ELF-1 (cell line): ENCODE results near the gene DEDD2.

Experiments
- DNase-seq: peaks from one replicate; pipeline ENCODE4 v3.0.0-alpha.2; 2016; ENCODE audit warnings: low read depth, low spot score

The DEDD2 gene

GRCh38 chr19:42173695-42174094, 43.8 kb downstream of the DEDD2 start:
- no peak for DNase-seq

GRCh38 chr19:42172261-42172660, 45.2 kb downstream of the DEDD2 start:
- no peak for DNase-seq

- DNase-seq: no peak
These were observed 46.8 kb downstream of the DEDD2 start for GRCh38 chr19:42170715-42171114.

GRCh38 chr19:42169486-42170413, 47.7 kb downstream of the DEDD2 start:
- DNase-seq: no peak

- no peak for DNase-seq
These were observed 49.3 kb downstream of the DEDD2 start for GRCh38 chr19:42168206-42168605.

GRCh38 chr19:42166316-42166715, 51.2 kb downstream of the DEDD2 start:
- DNase-seq: no peak

- DNase-seq: no peak
These were observed 52.3 kb downstream of the DEDD2 start for GRCh38 chr19:42165146-42165545.

- DNase-seq: no peak
These were observed 55.7 kb downstream of the DEDD2 start for GRCh38 chr19:42161616-42162263.

- no peak for DNase-seq
These were observed 57.5 kb downstream of the DEDD2 start for GRCh38 chr19:42159942-42160341.

- no peak for DNase-seq
These were observed 58.6 kb downstream of the DEDD2 start for GRCh38 chr19:42158926-42159325.

GRCh38 chr19:42156571-42156970, 60.9 kb downstream of the DEDD2 start:
- DNase-seq: no peak

- peak; percentile 24 for DNase-seq
These were observed 61.7 kb downstream of the DEDD2 start for GRCh38 chr19:42155796-42156195.

- no peak for DNase-seq
These were observed 62.8 kb downstream of the DEDD2 start for GRCh38 chr19:42154471-42155323.

GRCh38 chr19:42153672-42154433, 63.6 kb downstream of the DEDD2 start:
- no peak for DNase-seq

- no peak for DNase-seq
These were observed 64.4 kb downstream of the DEDD2 start for GRCh38 chr19:42152910-42153671.

- no peak for DNase-seq
These were observed 65.4 kb downstream of the DEDD2 start for GRCh38 chr19:42151782-42152684.

GRCh38 chr19:42150911-42151361, 66.5 kb downstream of the DEDD2 start:
- DNase-seq: no peak

GRCh38 chr19:42150364-42150763, 67.1 kb downstream of the DEDD2 start:
- no peak for DNase-seq

- DNase-seq: no peak
These were observed 67.9 kb downstream of the DEDD2 start for GRCh38 chr19:42149447-42150202.
